HepG2 (cell line): Measurements from ENCODE around the gene TPRN. TPM values are rescaled to one million over a fixed set of nuclear protein-coding genes. Genes with fewer than 3 reads are reported as not detected.
A peak's percentile ranks its signal among the peaks of the same experiment; 100 is the strongest.

Experiments
- ATF4 ChIP-seq, 2 experiments: fragments of 450-650 bp in 1 of 2; sonication (generic) in 1 of 2; formaldehyde crosslinking; IDR thresholded peaks; 2 replicates each; pipeline versions ENCODE4 v1.5.0 to v1.8.0; 2020 to 2022; ENCODE audit warnings: mild to moderate bottlenecking in 1 of 2, missing genetic modification reagents in 1 of 2
- CAMTA2 ChIP-seq: sonication (generic); formaldehyde crosslinking; IDR thresholded peaks from 2 replicates; pipeline ENCODE4 v1.4.0; 2020; ENCODE audit warnings: mild to moderate bottlenecking, missing genetic modification reagents, borderline replicate concordance
- CREB3 ChIP-seq: sonication (generic); formaldehyde crosslinking; IDR thresholded peaks from 2 replicates; pipeline ENCODE4 v1.5.0; 2020; ENCODE audit warnings: missing genetic modification reagents
- CSRNP1 ChIP-seq: sonication (generic); formaldehyde crosslinking; IDR thresholded peaks from 2 replicates; pipeline ENCODE4 v1.8.1; 2023; ENCODE audit warnings: mild to moderate bottlenecking, missing genetic modification reagents
- HNF1A ChIP-seq, 2 experiments: sonication (generic) in 1 of 2; formaldehyde crosslinking in 1 of 2; IDR thresholded peaks; 2 replicates each; pipeline versions ENCODE4 v1.4.0 to v1.6.1; 2016 to 2020; ENCODE audit warnings: borderline replicate concordance in 1 of 2, low read depth in 1 of 2, mild to moderate bottlenecking in 1 of 2, missing genetic modification reagents in 1 of 2
- IRX3 ChIP-seq: sonication (generic); formaldehyde crosslinking; IDR thresholded peaks from 2 replicates; pipeline ENCODE4 v1.8.1; 2023; ENCODE audit warnings: mild to moderate bottlenecking, low read depth, missing genetic modification reagents, borderline replicate concordance
- MAFK ChIP-seq, 2 experiments: IDR thresholded peaks in 1 of 2; conservative IDR thresholded peaks in 1 of 2; 2 replicates each; pipeline ENCODE4 v1.6.1; 2011; ENCODE audit warnings: improper control_type of control experiment in 2 of 2, low read length in 2 of 2
- NFE2L1 ChIP-seq: sonication (generic); formaldehyde crosslinking; IDR thresholded peaks from 2 replicates; pipeline ENCODE4 v1.4.0; 2020; ENCODE audit warnings: missing genetic modification reagents, mild to moderate bottlenecking, borderline replicate concordance
- NFKBIZ ChIP-seq: IDR thresholded peaks from 2 replicates; pipeline ENCODE4 v1.6.1; 2018; ENCODE audit warnings: missing genetic modification reagents, missing compliant biosample characterization
- PHF20 ChIP-seq: sonication (generic); formaldehyde crosslinking; IDR thresholded peaks from 2 replicates; pipeline ENCODE4 v1.5.0; 2020; ENCODE audit warnings: mild to moderate bottlenecking, missing genetic modification reagents
- SCMH1 ChIP-seq: sonication (generic); formaldehyde crosslinking; IDR thresholded peaks from 2 replicates; pipeline ENCODE4 v1.9.0; 2021; ENCODE audit warnings: missing genetic modification reagents, mild to moderate bottlenecking, borderline replicate concordance
- SMC3 ChIP-seq: IDR thresholded peaks from 2 replicates; pipeline ENCODE4 v1.6.1; 2011; ENCODE audit warnings: low read length, improper control_type of control experiment
- SRSF9 ChIP-seq: fragments of 200-400 bp; formaldehyde crosslinking; IDR thresholded peaks from 2 replicates; pipeline ENCODE4 v1.6.1; 2018; ENCODE audit warnings: borderline replicate concordance, mild to moderate bottlenecking, low read depth, low read length; ENCODE audit not compliant: insufficient read depth, poor library complexity, severe bottlenecking
- ZBTB46 ChIP-seq: sonication (generic); formaldehyde crosslinking; IDR thresholded peaks from 2 replicates; pipeline ENCODE4 v1.4.0; 2020; ENCODE audit warnings: mild to moderate bottlenecking, missing genetic modification reagents, borderline replicate concordance
- ZNF674 ChIP-seq: sonication (generic); formaldehyde crosslinking; IDR thresholded peaks from 2 replicates; pipeline ENCODE4 v1.5.0; 2020; ENCODE audit warnings: low read depth, mild to moderate bottlenecking, missing genetic modification reagents
- ZNF776 ChIP-seq: sonication (generic); formaldehyde crosslinking; IDR thresholded peaks from 2 replicates; pipeline ENCODE4 v1.4.0; 2020; ENCODE audit warnings: mild to moderate bottlenecking, missing genetic modification reagents
- polyA plus RNA-seq, 8 experiments: library from polyadenylated mRNA; depleted of rRNA in 3 of 8; stranded (reverse) in 7 of 8; unstranded in 1 of 8; fragments of >200 nt; fragmentation: Illumina TruSeq in 4 of 8; extraction: Trizol in 4 of 8; gene quantifications; 2 replicates each; pipeline versions ENCODE4 v1.2.1 to v1.2.3, GENCODE V29; 2011 to 2016; ENCODE audit warnings: low read depth in 4 of 8, missing spikeins in 1 of 8, mixed read lengths in 1 of 8; ENCODE audit not compliant: insufficient read depth in 1 of 8
- total RNA-seq, 5 experiments: library from RNA; depleted of rRNA; stranded (reverse); fragments of >200 nt; fragmentation: Illumina TruSeq; extraction: Trizol; gene quantifications; 2 replicates each; pipeline ENCODE4 v1.2.3, GENCODE V29; 2016; ENCODE audit warnings: low read depth in 1 of 5

Gene TPRN
- total and polyA plus RNA-seq, 2 of the 13 experiments (the other 11 are each of a cell fraction or from before 2014, with no cell fraction given): 10.1 to 19.2 TPM

- TF ChIP-seq IRX3 (CRISPR knock-in tag) (peak; percentile 84; the same call in 1 of the 2 replicates), ZNF776 (CRISPR knock-in tag) (no peak), HNF1A (IDR thresholded peaks at IDR 0.05; ENCODE audit: low read depth) (no peak), HNF1A (CRISPR knock-in tag; IDR thresholded peaks at IDR 0.05; ENCODE audit: borderline replicate concordance) (peak; percentile 61), ZBTB46 (CRISPR knock-in tag) (no peak), NFE2L1 (no peak), PHF20 (CRISPR knock-in tag) (peak; percentile 83), SMC3 (no peak), CAMTA2 (no peak), NFKBIZ (CRISPR knock-in tag) (no peak), SRSF9 (no peak), ATF4 (CRISPR knock-in tag; IDR thresholded peaks at IDR 0.05) (no peak), SCMH1 (no peak), ZNF674 (CRISPR knock-in tag) (no peak), CSRNP1 (CRISPR knock-in tag) (peak; percentile 87), CREB3 (CRISPR knock-in tag) (no peak; the same call in 1 of the 2 replicates), MAFK (conservative IDR thresholded peaks at IDR 0.05 in 1 of 2, IDR thresholded peaks at IDR 0.05 in 1 of 2; ENCODE audit: low read length in 2 of 2) (no peak)
Observed at GRCh38 chr9:137200311-137201204, at the start of gene TPRN (continued).
